GM12878 (cell line): ENCODE measurements around the gene PRDM16. TPM values are rescaled to one million over a fixed set of nuclear protein-coding genes. Genes with fewer than 3 reads are reported as not detected.

Experiments
- ATAC-seq: fragments of 200-7000 bp; cut with Tn5 transposase; 3 replicates; pipeline ENCODE4 v1.9.1; 2020; ENCODE audit warnings: mild to moderate bottlenecking, moderate library complexity
- BruUV-seq: library from RNA; stranded (reverse); fragments of 400-500 nt; replicated peaks from 2 replicates; lab custom pipeline; 2021; lab: Mats Ljungman, UMichigan
- CTCF ChIA-PET: fragments of 300-600 bp; sonication (Branson Sonifier 250); formaldehyde crosslinking; extraction: SDS; loops from one replicate; lab custom pipeline; 2021; ENCODE audit warnings: inconsistent platforms; lab: Yijun Ruan, JAX
- POLR2A ChIA-PET: fragments of 350-600 bp; formaldehyde crosslinking; extraction: SDS; loops from one replicate; lab custom pipeline; 2021; ENCODE audit warnings: inconsistent platforms; lab: Charles Lee
- RAD21 ChIA-PET: fragments of 300-600 bp; sonication (Branson Sonifier 250); formaldehyde crosslinking; loops from one replicate; lab custom pipeline; 2023; ENCODE audit warnings: antibody characterized with exemption; ENCODE audit not compliant: unreplicated experiment; lab: Charles Lee
- SMC1A ChIA-PET: fragments of 300-600 bp; sonication (Branson Sonifier 250); formaldehyde crosslinking; loops from one replicate; lab custom pipeline; 2023; ENCODE audit not compliant: unreplicated experiment, uncharacterized antibody; lab: Charles Lee
- DNase-seq: peaks from one replicate; pipeline ENCODE4 v3.0.0-alpha.2; 2011; ENCODE audit warnings: low read depth, low spot score
- FAIRE-seq: peaks from 3 replicates; lab custom pipeline; 2011; peaks lifted over from hg19 to GRCh38; lab: Jason Lieb, UNC
- H2AFZ ChIP-seq: 2 replicates; pipeline ENCODE4 v1.6.0; 2011; ENCODE audit warnings: low read depth, low read length, control low read depth; ENCODE audit not compliant: control insufficient read depth
- H3K27ac ChIP-seq: 2 replicates; pipeline ENCODE4 v1.5.1; 2011; ENCODE audit warnings: control low read depth; ENCODE audit not compliant: control insufficient read depth, insufficient read depth
- H3K27me3 ChIP-seq, 2 experiments: replicated peaks in 1 of 2; 2 replicates each; pipeline versions ENCODE4 v1.6.0 to v1.6.1; 2011; ENCODE audit warnings: low read length in 1 of 2; ENCODE audit not compliant: control insufficient read depth in 2 of 2, insufficient read depth in 2 of 2
- H3K36me3 ChIP-seq, 2 experiments: 2 replicates each; pipeline ENCODE4 v1.5.1; 2011; ENCODE audit warnings: low read length in 1 of 2; ENCODE audit not compliant: control insufficient read depth in 2 of 2, insufficient read depth in 2 of 2
- H3K4me1 ChIP-seq: 2 replicates; pipeline ENCODE4 v1.6.1; 2011; ENCODE audit warnings: mild to moderate bottlenecking, low read length, moderate library complexity, mixed read lengths; ENCODE audit not compliant: control insufficient read depth, insufficient read depth
- H3K4me2 ChIP-seq: 2 replicates; pipeline ENCODE4 v1.6.0; 2011; ENCODE audit warnings: control low read depth; ENCODE audit not compliant: control insufficient read depth, insufficient read depth
- H3K4me3 ChIP-seq: fragments of 200-600 bp; sonication (generic); 2 replicates; pipeline ENCODE4 v1.5.1; 2016
- H3K79me2 ChIP-seq: 2 replicates; pipeline ENCODE4 v1.6.0; 2011; ENCODE audit warnings: low read length; ENCODE audit not compliant: control insufficient read depth, insufficient read depth
- H3K9ac ChIP-seq: 2 replicates; pipeline ENCODE4 v1.8.0; 2011; ENCODE audit warnings: low read length, control low read depth, mixed read lengths; ENCODE audit not compliant: control insufficient read depth, insufficient read depth
- H3K9me3 ChIP-seq: replicated peaks from 3 replicates; pipeline ENCODE4 v1.5.1; 2011; ENCODE audit warnings: mild to moderate bottlenecking, low read length; ENCODE audit not compliant: control insufficient read depth, insufficient read depth
- H4K20me1 ChIP-seq: 2 replicates; pipeline ENCODE4 v1.6.0; 2011; ENCODE audit not compliant: control insufficient read depth, insufficient read depth
- CREB1 ChIP-seq: IDR thresholded peaks from 2 replicates; pipeline ENCODE4 v1.6.1; 2012; ENCODE audit warnings: low read depth, mild to moderate bottlenecking, inconsistent platforms
- EZH2 ChIP-seq: IDR thresholded peaks from 2 replicates; pipeline ENCODE4 v1.6.1; 2012; ENCODE audit warnings: low read depth, mild to moderate bottlenecking, control low read depth, inconsistent platforms, low read length, borderline replicate concordance; ENCODE audit not compliant: control insufficient read depth
- FOXK2 ChIP-seq: fragments of 450-650 bp; IDR thresholded peaks from 2 replicates; pipeline ENCODE4 v1.6.1; 2017; ENCODE audit warnings: mild to moderate bottlenecking, moderate library complexity
- HDAC2 ChIP-seq: fragments of 200-600 bp; sonication (generic); IDR thresholded peaks from 2 replicates; pipeline ENCODE4 v1.6.1; 2017
- MLLT1 ChIP-seq: fragments of 450-650 bp; IDR thresholded peaks from 2 replicates; pipeline ENCODE4 v1.6.1; 2016; ENCODE audit warnings: mild to moderate bottlenecking
- NFYA ChIP-seq: IDR thresholded peaks from 2 replicates; pipeline ENCODE4 v1.6.1; 2011; ENCODE audit warnings: low read depth, mild to moderate bottlenecking, low read length, improper control_type of control experiment, borderline replicate concordance
- POLR2AphosphoS5 ChIP-seq: IDR thresholded peaks from 2 replicates; pipeline ENCODE4 v1.6.1; 2011; ENCODE audit warnings: mild to moderate bottlenecking, low read length, inconsistent platforms
- RCOR1 ChIP-seq: conservative IDR thresholded peaks from 2 replicates; pipeline ENCODE4 v1.6.1; 2012; ENCODE audit warnings: low read depth, low read length, improper control_type of control experiment
- RELB ChIP-seq: fragments of 450-650 bp; IDR thresholded peaks from 2 replicates; pipeline ENCODE4 v1.6.1; 2017; ENCODE audit warnings: low read depth, mild to moderate bottlenecking, moderate library complexity
- REST ChIP-seq: IDR thresholded peaks from 2 replicates; pipeline ENCODE4 v1.6.1; 2012; ENCODE audit warnings: mild to moderate bottlenecking, low read depth, low read length
- SMARCA5 ChIP-seq: fragments of 450-650 bp; IDR thresholded peaks from 2 replicates; pipeline ENCODE4 v1.6.1; 2017; ENCODE audit warnings: mild to moderate bottlenecking
- SRF ChIP-seq, 2 experiments: IDR thresholded peaks; 2 replicates each; pipeline ENCODE4 v1.6.1; 2011; ENCODE audit warnings: low read depth in 2 of 2, low read length in 2 of 2, mild to moderate bottlenecking in 1 of 2, moderate library complexity in 1 of 2
- SUZ12 ChIP-seq: fragments of 200-600 bp; sonication (generic); IDR thresholded peaks from one replicate; pipeline ENCODE4 v1.6.1; 2018; ENCODE audit warnings: antibody characterized with exemption, mild to moderate bottlenecking; ENCODE audit not compliant: unreplicated experiment
- TAF1 ChIP-seq: IDR thresholded peaks from 2 replicates; pipeline ENCODE4 v1.6.1; 2011; ENCODE audit warnings: mild to moderate bottlenecking, low read depth, low read length, borderline replicate concordance
- TBL1XR1 ChIP-seq: IDR thresholded peaks from 2 replicates; pipeline ENCODE4 v1.6.1; 2012; ENCODE audit warnings: low read depth, low read length, improper control_type of control experiment
- USF1 ChIP-seq: IDR thresholded peaks from 2 replicates; pipeline ENCODE4 v1.6.1; 2011; ENCODE audit warnings: borderline replicate concordance, low read depth, mild to moderate bottlenecking, moderate library complexity, mixed read lengths, low read length; ENCODE audit not compliant: insufficient read depth; ENCODE audit errors: extremely low read length
- ZNF24 ChIP-seq: fragments of 450-650 bp; IDR thresholded peaks from 2 replicates; pipeline ENCODE4 v1.6.1; 2017; ENCODE audit warnings: antibody characterized with exemption, mild to moderate bottlenecking
- ZZZ3 ChIP-seq: IDR thresholded peaks from 2 replicates; pipeline ENCODE4 v1.6.1; 2011; ENCODE audit warnings: low read depth; ENCODE audit not compliant: control insufficient read depth, insufficient read length
- WGBS: methylation state at CpG from one replicate; pipeline ENCODE4 v1.1.6; 2016; ENCODE audit warnings: low lambda C conversion rate; ENCODE audit not compliant: insufficient replicate concordance, insufficient coverage; ENCODE audit errors: missing lambda C conversion rate; 5-methylcytosine and 5-hydroxymethylcytosine counted together
- in situ Hi-C: fragments of 300-500 bp; cut with MboI; formaldehyde crosslinking; loops from 9 replicates; pipeline ENCODE4 v1.14.3; 2018; ENCODE audit warnings: mixed read lengths
- intact Hi-C: fragments of 100-400 bp; cut with micrococcal nuclease; formaldehyde crosslinking; loops from one replicate; pipeline ENCODE4 v1.14.2; 2022; ENCODE audit not compliant: unreplicated experiment
- polyA plus RNA-seq, 11 experiments: library from polyadenylated mRNA; depleted of rRNA in 4 of 11; unstranded in 6 of 11; stranded (reverse) in 5 of 11; fragments of >200 nt; fragmentation: Nextera tagmentation in 4 of 11; fragmentation: Illumina TruSeq in 1 of 11; extraction: Ambion mirVana in 4 of 11; extraction: Trizol in 1 of 11; gene quantifications; 1 replicate in 1 of 11; 2 replicates in 10 of 11; pipeline versions ENCODE4 v1.2.1 to v1.2.3, GENCODE V29; 2011 to 2016; ENCODE audit warnings: inconsistent platforms in 2 of 11, missing spikeins in 2 of 11, low read depth in 1 of 11
- total RNA-seq, 4 experiments: library from RNA; depleted of rRNA in 3 of 4; stranded (reverse); fragments of >200 nt in 3 of 4; fragmentation: Illumina TruSeq in 1 of 4; extraction: Trizol in 1 of 4; gene quantifications; 2 replicates each; pipeline versions ENCODE4 v1.2.1 to v1.2.3, GENCODE V29; 2013 to 2021

PRDM16 gene
- total and polyA plus RNA-seq, 10 of the 15 experiments (the other 5 are each of a cell fraction or from before 2014, with no cell fraction given), result 0.03 TPM; not detected in 9

GRCh38 chr1:3207217-3207848 is 138.3 kb downstream of the PRDM16 start:
- Histone ChIP-seq H3K27ac (no peak overlapping the region), H2AFZ (no peak overlapping the region), H3K4me2 (no peak overlapping the region), H3K4me3 (no peak overlapping the region), H3K9ac (no peak overlapping the region), H3K79me2 (no peaks in the 10 kb centered on the region), H3K36me3 (no peaks in the 10 kb centered on the region), H3K9me3 (no peaks in the 10 kb centered on the region), H3K27me3 (no peaks in the 10 kb centered on the region), H3K4me1 (no peaks in the 10 kb centered on the region), H4K20me1 (no peaks in the 10 kb centered on the region)
- no peak for DNase-seq
- RAD21 ChIA-PET, result no interaction called here
- in situ Hi-C loops, result no loop called here
- POLR2A ChIA-PET, result no interaction called here
- CTCF ChIA-PET, result no interaction called here
- no peak for ATAC-seq
- intact Hi-C loops, result no loop called here
- no TSS peak for BruUV-seq
- no peak for FAIRE-seq
- WGBS, result 41% methylated on average over 26 of the region's 26 CpGs
- SMC1A ChIA-PET, result no interaction called here
- TF ChIP-seq ZZZ3 (no peak), FOXK2 (no peak), USF1 (no peak), HDAC2 (no peak), NFYA (no peak), SRF (IDR thresholded peaks at IDR 0.05; ENCODE audit: low read depth in 2 of 2, low read length in 2 of 2) (no peak), TAF1 (no peak), TBL1XR1 (no peak), REST (no peak), POLR2AphosphoS5 (no peak), RELB (no peak), SMARCA5 (no peak), EZH2 (no peak), SUZ12 (no peak), RCOR1 (no peak), MLLT1 (no peak), ZNF24 (no peak), CREB1 (no peak)
